Nephron progenitor cell (in vitro differentiated cells): ENCODE measurements around the gene XK.

Source experiments
- DNase-seq: peaks from one replicate; pipeline ENCODE4 v3.0.0; 2021
- H3K27ac Mint-ChIP-seq: 2 replicates; pipeline ENCODE4 v1.8.0; 2021; ENCODE audit warnings: mild to moderate bottlenecking, moderate library complexity, mixed read lengths
- H3K27me3 Mint-ChIP-seq: 2 replicates; pipeline ENCODE4 v1.8.0; 2021; ENCODE audit warnings: mild to moderate bottlenecking, low read depth, mixed read lengths; ENCODE audit not compliant: poor library complexity
- H3K36me3 Mint-ChIP-seq: 2 replicates; pipeline ENCODE4 v1.8.0; 2021; ENCODE audit warnings: low read depth, mixed read lengths
- H3K4me1 Mint-ChIP-seq: 2 replicates; pipeline ENCODE4 v1.8.0; 2021; ENCODE audit warnings: mixed read lengths
- H3K4me3 Mint-ChIP-seq: 2 replicates; pipeline ENCODE4 v1.8.0; 2021; ENCODE audit warnings: mild to moderate bottlenecking, moderate library complexity, mixed read lengths
- H3K9me3 Mint-ChIP-seq: 2 replicates; pipeline ENCODE4 v1.8.0; 2021; ENCODE audit warnings: mild to moderate bottlenecking, moderate library complexity, mixed read lengths
- CTCF ChIP-seq: fragments of 200-600 bp; sonication (generic); IDR thresholded peaks from 2 replicates; pipeline ENCODE4 v1.5.0; 2021; ENCODE audit warnings: antibody characterized with exemption

Gene XK

GRCh38 chrX:37659047-37659446, 26.5 kb upstream of the XK start:
- TF ChIP-seq CTCF, result no peak
- H3K27me3 Mint-ChIP-seq, result peaks cover 4% of the 10 kb centered on the region
- no peaks in the 10 kb centered on the region for H3K4me1 Mint-ChIP-seq
- H3K27ac Mint-ChIP-seq, result no peak overlapping the region
- H3K4me3 Mint-ChIP-seq, result no peak overlapping the region
- peaks cover 12% of the 10 kb centered on the region for H3K9me3 Mint-ChIP-seq
- H3K36me3 Mint-ChIP-seq, result no peaks in the 10 kb centered on the region
- DNase-seq, result no peak

GRCh38 chrX:37662181-37662580, 23.4 kb upstream of the XK start:
- H3K27ac Mint-ChIP-seq, result no peak overlapping the region
- no peaks in the 10 kb centered on the region for H3K36me3 Mint-ChIP-seq
- H3K9me3 Mint-ChIP-seq, result peaks cover 16% of the 10 kb centered on the region
- no peaks in the 10 kb centered on the region for H3K4me1 Mint-ChIP-seq
- no peak overlapping the region for H3K4me3 Mint-ChIP-seq
- DNase-seq, result no peak
- no peaks in the 10 kb centered on the region for H3K27me3 Mint-ChIP-seq
- TF ChIP-seq CTCF, result no peak

GRCh38 chrX:37666516-37666915, 19.1 kb upstream of the XK start:
- H3K4me1 Mint-ChIP-seq, result no peaks in the 10 kb centered on the region
- no peak overlapping the region for H3K27ac Mint-ChIP-seq
- no peak for TF ChIP-seq CTCF
- no peaks in the 10 kb centered on the region for H3K27me3 Mint-ChIP-seq
- H3K4me3 Mint-ChIP-seq, result no peak overlapping the region
- no peak for DNase-seq
- no peaks in the 10 kb centered on the region for H3K36me3 Mint-ChIP-seq
- peaks cover 15% of the 10 kb centered on the region for H3K9me3 Mint-ChIP-seq

- Mint-ChIP-seq H3K9me3 (peaks cover 16% of the 10 kb centered on the region), H3K4me3 (no peak overlapping the region), H3K4me1 (no peaks in the 10 kb centered on the region), H3K27ac (no peak overlapping the region), H3K36me3 (no peaks in the 10 kb centered on the region), H3K27me3 (no peaks in the 10 kb centered on the region)
- TF ChIP-seq CTCF, result no peak
- DNase-seq, result no peak
Measured at GRCh38 chrX:37667141-37667540, 18.4 kb upstream of the XK start.

GRCh38 chrX:37672563-37672962, 13.0 kb upstream of the XK start:
- Mint-ChIP-seq H3K27ac (no peak overlapping the region), H3K36me3 (no peaks in the 10 kb centered on the region), H3K9me3 (peaks cover 6% of the 10 kb centered on the region), H3K4me3 (no peak overlapping the region), H3K27me3 (no peaks in the 10 kb centered on the region), H3K4me1 (no peaks in the 10 kb centered on the region)
- no peak for DNase-seq
- TF ChIP-seq CTCF, result no peak

- H3K36me3 Mint-ChIP-seq, result no peaks in the 10 kb centered on the region
- H3K4me3 Mint-ChIP-seq, result no peak overlapping the region
- no peaks in the 10 kb centered on the region for H3K4me1 Mint-ChIP-seq
- no peak overlapping the region for H3K27ac Mint-ChIP-seq
- H3K9me3 Mint-ChIP-seq, result peaks cover 11% of the 10 kb centered on the region
- H3K27me3 Mint-ChIP-seq, result no peaks in the 10 kb centered on the region
- no peak for DNase-seq
- TF ChIP-seq CTCF, result no peak
Measured at GRCh38 chrX:37676811-37677210, 8.8 kb upstream of the XK start.
